ENCODE data around the gene TIMELESS. TPM values are rescaled to one million over a fixed set of nuclear protein-coding genes. Genes with fewer than 3 reads are reported as not detected.
A peak's percentile ranks its signal among the peaks of the same experiment; 100 is the strongest.

TIMELESS gene
- total and polyA plus RNA-seq, 10 of the 15 experiments (the other 5 are each of a cell fraction or from before 2014, with no cell fraction given) = 5.8 to 57.8 (median 31.8) TPM

DNA sequence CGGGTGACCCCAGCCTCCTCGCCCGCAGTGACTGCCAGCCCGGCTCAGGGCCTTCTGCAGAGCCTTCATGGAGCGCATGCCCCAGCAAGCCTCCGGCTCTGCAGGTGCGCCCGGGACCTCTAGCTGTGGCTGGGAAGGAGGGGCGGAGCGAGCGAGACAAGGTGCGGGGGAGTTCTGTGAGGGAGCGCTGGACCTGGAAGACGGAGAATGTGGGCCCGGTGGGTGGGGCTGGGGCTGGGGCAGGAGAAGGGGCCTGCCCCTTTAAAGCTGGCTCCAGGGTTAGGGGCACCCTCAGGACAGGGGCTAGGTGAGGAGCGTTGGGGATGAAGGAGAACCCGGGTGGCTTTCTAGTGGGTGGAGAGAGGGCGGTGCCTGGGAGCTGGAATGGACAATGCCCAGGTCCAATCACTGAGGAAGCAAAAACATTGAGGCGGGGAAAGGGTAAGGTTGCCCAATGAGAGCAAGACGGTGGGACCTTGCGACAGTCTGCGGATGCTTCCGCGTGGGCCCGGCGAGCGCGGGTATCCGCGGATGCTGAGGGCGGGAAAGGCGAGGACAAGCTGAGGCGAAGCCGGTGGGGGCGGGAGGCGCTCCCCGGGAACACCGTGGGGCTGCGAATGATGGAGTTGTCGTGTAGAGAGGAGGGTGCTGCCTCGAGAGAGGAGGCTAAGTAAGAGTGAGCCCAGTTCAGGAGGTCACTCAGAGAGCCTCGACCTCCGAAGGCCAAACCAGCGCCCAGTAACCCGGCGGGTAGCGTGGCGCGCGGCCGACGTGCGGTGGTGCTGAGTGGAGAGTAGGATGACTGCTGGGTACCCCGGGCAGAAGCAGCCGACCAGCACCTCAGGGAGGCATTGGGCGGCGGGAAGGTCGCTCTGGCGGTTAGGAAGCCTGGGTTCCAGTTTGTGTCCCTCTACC is 39.1 kb upstream of the TIMELESS start, which contains the start of gene GLS2 (continued):
- TF ChIP-seq PKNOX1 (IDR thresholded peaks at IDR 0.05) (peak; percentile 96), MAX (IDR thresholded peaks at IDR 0.05; ENCODE audit: low read depth, low read length) (peak; percentile 61; the same call in 1 of the 2 replicates), FOS (IDR thresholded peaks at IDR 0.05; ENCODE audit: borderline replicate concordance, extremely low read depth, insufficient read length) (peak; percentile 36), NFYB (IDR thresholded peaks at IDR 0.05; ENCODE audit: insufficient read depth, low read depth, low read length) (peak; percentile 81; the same call in 1 of the 2 replicates)

GRCh38 chr12:56487448-56488040 is 38.3 kb upstream of the TIMELESS start:
- ChIA-PET CTCF (interaction anchor here (0.6 kb wide), 1 partner anchor 142 kb away, joined by 3 read pairs; no protein-coding TSS in a partner anchor), SMC1A (ENCODE audit: uncharacterized antibody, unreplicated experiment) (no interaction called here), RAD21 (ENCODE audit: unreplicated experiment) (interaction anchor here (0.7 to 1.3 kb wide), 2 partner anchors 149 to 1295 kb away, joined by 3 read pairs; no protein-coding TSS in a partner anchor), POLR2A (no interaction called here)
- peak overlapping the region; percentile 97 for H3K4me2 ChIP-seq (ENCODE audit: control insufficient read depth, insufficient read depth)
- peaks cover 4% of the 10 kb centered on the region; the same call in 1 of the 2 replicates for H3K4me1 ChIP-seq (ENCODE audit: control insufficient read depth, insufficient read depth, low read length)
- H4K20me1 ChIP-seq (ENCODE audit: control insufficient read depth, insufficient read depth) = no peaks in the 10 kb centered on the region
- DNase-seq (ENCODE audit: low read depth, low spot score) (no peak), FAIRE-seq (no peak), ATAC-seq (peak; percentile 65)
- no peaks in the 10 kb centered on the region for H3K79me2 ChIP-seq (ENCODE audit: control insufficient read depth, insufficient read depth, low read length)
- peaks cover 0 to 2% of the 10 kb centered on the region in 2 experiments; a peak in 2 of 4 replicates for H3K27me3 ChIP-seq (replicated peaks in 1 of 2; ENCODE audit: control insufficient read depth in 2 of 2, insufficient read depth in 2 of 2, low read length in 1 of 2)
- H3K36me3 ChIP-seq (ENCODE audit: control insufficient read depth in 2 of 2, insufficient read depth in 2 of 2, low read length in 1 of 2) = no peaks in the 10 kb centered on the region
- H3K9ac ChIP-seq (ENCODE audit: control insufficient read depth, insufficient read depth, low read length) = peak overlapping the region; percentile 41; the same call in 1 of the 2 replicates
- H3K27ac ChIP-seq (ENCODE audit: control insufficient read depth, insufficient read depth) = no peak overlapping the region
- H2AFZ ChIP-seq (ENCODE audit: control insufficient read depth, low read depth, low read length) = peak overlapping the region; percentile 59
- peak overlapping the region; percentile 71 for H3K4me3 ChIP-seq
- no TSS peak for BruUV-seq (replicated peaks)
- H3K9me3 ChIP-seq (replicated peaks; ENCODE audit: control insufficient read depth, insufficient read depth, low read length) = no peaks in the 10 kb centered on the region
- in situ Hi-C loops (cut with MboI) (no loop called here), intact Hi-C loops (cut with micrococcal nuclease; ENCODE audit: unreplicated experiment) (no loop called here)
- 16% methylated on average over 44 of the region's 44 CpGs for WGBS (ENCODE audit: insufficient coverage, insufficient replicate concordance, low lambda C conversion rate, missing lambda C conversion rate)
- TF ChIP-seq IKZF2 (IDR thresholded peaks at IDR 0.05) (no peak), ETV6 (conservative IDR thresholded peaks at IDR 0.05 in 1 of 2, IDR thresholded peaks at IDR 0.05 in 1 of 2; ENCODE audit: borderline replicate concordance in 1 of 2, low read depth in 1 of 2) (no peak), JUND (IDR thresholded peaks at IDR 0.05; ENCODE audit: low read depth, low read length) (no peak), ZNF24 (IDR thresholded peaks at IDR 0.05) (no peak), MXI1 (IDR thresholded peaks at IDR 0.05; ENCODE audit: low read depth, low read length) (no peak), CREB1 (IDR thresholded peaks at IDR 0.05; ENCODE audit: low read depth) (no peak), NFYA (IDR thresholded peaks at IDR 0.05; ENCODE audit: borderline replicate concordance, low read depth, low read length) (no peak), JUNB (IDR thresholded peaks at IDR 0.05) (no peak), BHLHE40 (IDR thresholded peaks at IDR 0.05; ENCODE audit: borderline replicate concordance in 1 of 2, low read depth in 2 of 2, low read length in 1 of 2) (peak; percentile 28 to 63; a peak in 2 of 4 replicates), POLR2A (IDR thresholded peaks at IDR 0.05; ENCODE audit: low read depth, low read length) (peak; percentile 34)

Measured in GM12878 (cell line).